H1 (cell line): ENCODE measurements around the gene UNC13D. TPM values are rescaled to one million over a fixed set of nuclear protein-coding genes. Genes with fewer than 3 reads are reported as not detected.

Source experiments
- CTCF ChIA-PET: fragments of 300-600 bp; sonication (Branson Sonifier 250); formaldehyde crosslinking; loops from one replicate; lab custom pipeline; 2021; ENCODE audit not compliant: partially characterized antibody; lab: Charles Lee
- POLR2A ChIA-PET: fragments of 300-600 bp; sonication (Branson Sonifier 250); formaldehyde crosslinking; loops from one replicate; lab custom pipeline; 2021; ENCODE audit warnings: inconsistent platforms; ENCODE audit not compliant: partially characterized antibody; lab: Charles Lee
- DNase-seq, 2 experiments: peaks; one replicate each; pipeline versions ENCODE4 v3.0.0 to v3.0.0-alpha.2; 2010 to 2022; ENCODE audit warnings: low spot score in 2 of 2, low read depth in 1 of 2, mixed read lengths in 1 of 2
- FAIRE-seq: peaks from 2 replicates; lab custom pipeline; 2011; peaks lifted over from hg19 to GRCh38; lab: Jason Lieb, UNC
- H2AFZ ChIP-seq: 2 replicates; pipeline ENCODE4 v1.8.1; 2012; ENCODE audit warnings: low read length, inconsistent platforms
- H2AK5ac ChIP-seq: 2 replicates; pipeline ENCODE4 v1.6.1; 2013; ENCODE audit warnings: low read depth, low read length
- H2BK120ac ChIP-seq: replicated peaks from 2 replicates; pipeline ENCODE3; 2013; ENCODE audit warnings: low read depth, low read length, inconsistent platforms
- H2BK12ac ChIP-seq: 2 replicates; pipeline ENCODE4 v1.6.1; 2013; ENCODE audit warnings: low read depth, low read length
- H2BK15ac ChIP-seq: 2 replicates; pipeline ENCODE4 v1.6.1; 2013; ENCODE audit warnings: low read length
- H2BK20ac ChIP-seq: 2 replicates; pipeline ENCODE4 v1.6.1; 2013; ENCODE audit warnings: low read length
- H2BK5ac ChIP-seq: 2 replicates; pipeline ENCODE4 v1.6.1; 2013; ENCODE audit warnings: low read depth, low read length
- H3K14ac ChIP-seq: 2 replicates; pipeline ENCODE4 v1.6.1; 2013; ENCODE audit warnings: inconsistent platforms; ENCODE audit not compliant: insufficient read length
- H3K18ac ChIP-seq: 2 replicates; pipeline ENCODE4 v1.6.1; 2013; ENCODE audit warnings: low read length; ENCODE audit errors: extremely low read depth
- H3K23ac ChIP-seq: 2 replicates; pipeline ENCODE4 v1.6.1; 2013; ENCODE audit warnings: inconsistent platforms; ENCODE audit not compliant: insufficient read length
- H3K23me2 ChIP-seq: 2 replicates; pipeline ENCODE4 v1.6.1; 2013; ENCODE audit warnings: low read depth, low read length
- H3K27ac ChIP-seq: 2 replicates; pipeline ENCODE4 v1.6.1; 2011; ENCODE audit warnings: low read depth, low read length, inconsistent platforms
- H3K27me3 ChIP-seq, 4 experiments: replicated peaks in 1 of 4; 1 replicate in 1 of 4; 2 replicates in 3 of 4; pipeline versions ENCODE4 v1.6.1 to v1.8.1; 2011 to 2013; ENCODE audit warnings: low read length in 3 of 4, mild to moderate bottlenecking in 3 of 4, inconsistent platforms in 2 of 4, mixed read lengths in 2 of 4, moderate library complexity in 1 of 4; ENCODE audit not compliant: control insufficient read depth in 3 of 4, insufficient read depth in 3 of 4; ENCODE audit errors: extremely low read depth in 1 of 4
- H3K36me3 ChIP-seq, 4 experiments: 2 replicates each; pipeline versions ENCODE4 v1.6.1 to v1.8.1; 2011 to 2013; ENCODE audit warnings: mild to moderate bottlenecking in 4 of 4, low read length in 3 of 4, moderate library complexity in 2 of 4, control low read depth in 1 of 4, inconsistent platforms in 1 of 4; ENCODE audit not compliant: insufficient read depth in 4 of 4, control insufficient read depth in 2 of 4
- H3K4ac ChIP-seq: replicated peaks from 2 replicates; pipeline ENCODE3; 2013; ENCODE audit warnings: low read length, low read depth, mixed read lengths, inconsistent platforms; ENCODE audit not compliant: insufficient read length
- H3K4me1 ChIP-seq, 4 experiments: replicated peaks in 1 of 4; 1 replicate in 1 of 4; 2 replicates in 3 of 4; pipeline versions ENCODE4 v1.6.1 to v1.8.1; 2011 to 2013; ENCODE audit warnings: low read length in 3 of 4, inconsistent platforms in 2 of 4, mixed read lengths in 1 of 4; ENCODE audit not compliant: insufficient read depth in 4 of 4, control insufficient read depth in 3 of 4
- H3K4me2 ChIP-seq, 2 experiments: 2 replicates each; pipeline versions ENCODE4 v1.6.1 to v1.8.1; 2011 to 2013; ENCODE audit warnings: low read depth in 2 of 2, low read length in 2 of 2, control low read depth in 1 of 2, inconsistent platforms in 1 of 2, mild to moderate bottlenecking in 1 of 2; ENCODE audit not compliant: insufficient read depth in 1 of 2
- H3K4me3 ChIP-seq, 4 experiments: fragments of 200-600, 300-600 bp in 1 of 4; sonication (generic), shearing (Covaris generic), sonication (Bioruptor Twin) in 1 of 4; 2 replicates each; pipeline versions ENCODE4 v1.5.1 to v1.8.1; 2011 to 2016; ENCODE audit warnings: low read length in 4 of 4, low read depth in 3 of 4, control low read depth in 2 of 4, inconsistent platforms in 2 of 4, mild to moderate bottlenecking in 2 of 4, mixed read lengths in 1 of 4, moderate library complexity in 1 of 4; ENCODE audit not compliant: insufficient read depth in 2 of 4; ENCODE audit errors: extremely low read depth in 1 of 4
- H3K56ac ChIP-seq: replicated peaks from 2 replicates; pipeline ENCODE3; 2013; ENCODE audit warnings: low read depth, mild to moderate bottlenecking, mixed read lengths, low read length, inconsistent platforms; ENCODE audit not compliant: insufficient read length
- H3K79me1 ChIP-seq: 2 replicates; pipeline ENCODE4 v1.6.1; 2013; ENCODE audit warnings: low read depth, low read length, control low read depth
- H3K79me2 ChIP-seq, 2 experiments: 2 replicates each; pipeline versions ENCODE4 v1.6.1 to v1.8.1; 2012 to 2013; ENCODE audit warnings: low read length in 2 of 2, mild to moderate bottlenecking in 2 of 2, inconsistent platforms in 1 of 2; ENCODE audit not compliant: insufficient read depth in 2 of 2, control insufficient read depth in 1 of 2
- H3K9ac ChIP-seq, 4 experiments: replicated peaks in 1 of 4; 1 replicate in 1 of 4; 2 replicates in 3 of 4; pipeline versions ENCODE4 v1.6.1 to v1.8.1; 2011 to 2013; ENCODE audit warnings: low read depth in 3 of 4, low read length in 3 of 4, control low read depth in 2 of 4, mild to moderate bottlenecking in 2 of 4, moderate library complexity in 2 of 4, inconsistent platforms in 1 of 4; ENCODE audit errors: extremely low read depth in 1 of 4
- H3K9me3 ChIP-seq, 2 experiments: 2 replicates each; pipeline versions ENCODE4 v1.6.1 to v1.8.1; 2012 to 2013; ENCODE audit warnings: mild to moderate bottlenecking in 2 of 2, moderate library complexity in 2 of 2, control low read depth in 1 of 2, inconsistent platforms in 1 of 2, low read depth in 1 of 2, low read length in 1 of 2, mixed read lengths in 1 of 2; ENCODE audit not compliant: insufficient read depth in 2 of 2
- H4K20me1 ChIP-seq, 2 experiments: replicated peaks in 1 of 2; 2 replicates each; pipeline versions ENCODE3 to v1.8.1; 2011 to 2013; ENCODE audit warnings: inconsistent platforms in 2 of 2, low read length in 2 of 2, mild to moderate bottlenecking in 1 of 2; ENCODE audit not compliant: insufficient read depth in 2 of 2, control insufficient read depth in 1 of 2
- H4K5ac ChIP-seq: 2 replicates; pipeline ENCODE4 v1.6.1; 2013; ENCODE audit warnings: low read length, low read depth, mixed read lengths, inconsistent platforms; ENCODE audit not compliant: insufficient read length
- H4K8ac ChIP-seq: 2 replicates; pipeline ENCODE4 v1.8.0; 2013; ENCODE audit warnings: mild to moderate bottlenecking, moderate library complexity, low read length, inconsistent platforms; ENCODE audit not compliant: insufficient read depth; ENCODE audit errors: extremely low read depth
- H4K91ac ChIP-seq: replicated peaks from 2 replicates; pipeline ENCODE3; 2013; ENCODE audit warnings: low read length, mixed read lengths, inconsistent platforms; ENCODE audit not compliant: insufficient read length
- BRCA1 ChIP-seq: IDR thresholded peaks from 2 replicates; pipeline ENCODE4 v1.6.1; 2012; ENCODE audit warnings: low read depth, low read length, improper control_type of control experiment
- CBX5 ChIP-seq: fragments of 300-800, 300-1000 bp; sonication (generic); IDR thresholded peaks from 2 replicates; pipeline ENCODE4 v1.7.1; 2016; ENCODE audit warnings: antibody characterized with exemption, low read length, low read depth
- CBX8 ChIP-seq: fragments of 300-800, 300-1000 bp; sonication (generic); IDR thresholded peaks from 2 replicates; pipeline ENCODE4 v1.7.1; 2016; ENCODE audit warnings: low read depth, low read length, borderline replicate concordance
- CHD2 ChIP-seq: IDR thresholded peaks from 2 replicates; pipeline ENCODE4 v1.6.1; 2012; ENCODE audit warnings: low read length, improper control_type of control experiment
- CREB1 ChIP-seq: IDR thresholded peaks from 2 replicates; pipeline ENCODE4 v1.6.1; 2012; ENCODE audit warnings: inconsistent platforms
- HDAC6 ChIP-seq: IDR thresholded peaks from one replicate; pipeline ENCODE4 v1.7.1; 2012; ENCODE audit warnings: low read depth, mild to moderate bottlenecking, inconsistent platforms, low read length, moderate library complexity
- KDM4A ChIP-seq: IDR thresholded peaks from one replicate; pipeline ENCODE4 v1.7.1; 2012; ENCODE audit warnings: low read depth, mild to moderate bottlenecking, moderate library complexity, low read length, inconsistent platforms; ENCODE audit not compliant: severe bottlenecking
- NANOG ChIP-seq: IDR thresholded peaks from 2 replicates; pipeline ENCODE4 v1.6.1; 2011; ENCODE audit warnings: low read length, low read depth, mild to moderate bottlenecking, inconsistent platforms; ENCODE audit not compliant: insufficient read depth, poor library complexity, severe bottlenecking
- RNF2 ChIP-seq: fragments of 200-900, 300-1000 bp; sonication (generic); IDR thresholded peaks from 2 replicates; pipeline ENCODE4 v1.7.1; 2016; ENCODE audit warnings: borderline replicate concordance, low read depth, mild to moderate bottlenecking, antibody characterized with exemption, low read length; ENCODE audit not compliant: poor library complexity, severe bottlenecking; ENCODE audit errors: missing control alignments
- TAF1 ChIP-seq: IDR thresholded peaks from 2 replicates; pipeline ENCODE4 v1.6.1; 2011; ENCODE audit warnings: mild to moderate bottlenecking, low read depth, low read length
- TCF12 ChIP-seq: IDR thresholded peaks from 2 replicates; pipeline ENCODE4 v1.6.1; 2011; ENCODE audit warnings: low read depth, mild to moderate bottlenecking, low read length
- YY1 ChIP-seq: IDR thresholded peaks from 2 replicates; pipeline ENCODE4 v1.6.1; 2011; ENCODE audit warnings: low read depth, mild to moderate bottlenecking, low read length
- WGBS, 2 experiments: shearing (Covaris generic) in 1 of 2; methylation state at CpG; one replicate each; pipeline versions ENCODE4 v1.1.6 to v1.1.7; 2013 to 2015; ENCODE audit warnings: low lambda C conversion rate in 2 of 2, mixed read lengths in 2 of 2, inconsistent platforms in 1 of 2, low coverage in 1 of 2, missing lambda C conversion rate in 1 of 2; ENCODE audit not compliant: insufficient replicate concordance in 2 of 2, insufficient coverage in 1 of 2, insufficient read length in 1 of 2; ENCODE audit errors: extremely low coverage in 1 of 2, missing lambda C conversion rate in 1 of 2; 5-methylcytosine and 5-hydroxymethylcytosine counted together
- polyA plus RNA-seq, 7 experiments: library from polyadenylated mRNA; depleted of rRNA in 3 of 7; stranded (reverse) in 5 of 7; unstranded in 2 of 7; fragments of >200 nt in 5 of 7; fragments of 200-250 nt in 2 of 7; gene quantifications; 1 replicate in 5 of 7; 2 replicates in 1 of 7; 4 replicates in 1 of 7; pipeline versions ENCODE4 v1.2.1 to v1.2.3, GENCODE V29; 2011 to 2013; ENCODE audit warnings: missing spikeins in 2 of 7, mixed read lengths in 2 of 7
- total RNA-seq: library from RNA; stranded (reverse); fragmentation: NEBNext Ultra II Directional; extraction: Animal tissue kit (Norgen Biotek cat#: 25700); gene quantifications from 2 replicates; pipeline ENCODE4 v1.2.1, GENCODE V29; 2021

Gene UNC13D
- total and polyA plus RNA-seq, 2 of the 8 experiments (the other 6 are each of a cell fraction or from before 2014, with no cell fraction given) = 3.6 to 8.4 TPM

GRCh38 chr17:75808549-75808904 lies 35.7 kb downstream of the UNC13D start:
- Histone ChIP-seq H3K36me3 (peaks cover 8 to 25% (median 21%) of the 10 kb centered on the region in 4 experiments; a peak in 7 of 8 replicates), H3K23ac (no peak overlapping the region), H3K9ac (no peak overlapping the region), H3K79me2 (peaks cover 0 to 7% of the 10 kb centered on the region in 2 experiments; a peak in 2 of 4 replicates), H3K18ac (no peak overlapping the region), H2BK5ac (no peak overlapping the region), H3K14ac (no peak overlapping the region), H3K79me1 (peaks cover 2% of the 10 kb centered on the region; the same call in 1 of the 2 replicates), H3K4me1 (no peaks in the 10 kb centered on the region), H2BK120ac (no peak overlapping the region), H4K5ac (no peak overlapping the region), H3K9me3 (no peaks in the 10 kb centered on the region), H2BK20ac (no peak overlapping the region), H4K8ac (no peak overlapping the region), H3K4ac (no peak overlapping the region), H4K91ac (no peak overlapping the region), H3K56ac (no peak overlapping the region), H3K4me2 (no peak overlapping the region), H2AK5ac (no peak overlapping the region), H4K20me1 (peaks cover 0 to 11% of the 10 kb centered on the region in 2 experiments), H3K27me3 (no peaks in the 10 kb centered on the region), H3K27ac (no peak overlapping the region), H3K23me2 (no peaks in the 10 kb centered on the region), H2BK15ac (no peak overlapping the region), H2BK12ac (no peak overlapping the region), H3K4me3 (no peak overlapping the region), H2AFZ (no peak overlapping the region)
- DNase-seq = no peak
- POLR2A ChIA-PET = interaction anchor here (0.6 to 2.8 kb wide), 4 partner anchors 23 to 35 kb away, joined by 3 to 17 read pairs (median 7); partner anchors contain the start of gene UNC13D
- CTCF ChIA-PET = interaction anchor here (0.8 to 4.2 kb wide), 9 partner anchors 8 to 324 kb away, joined by 3 to 31 read pairs (median 5); no protein-coding TSS in a partner anchor
- FAIRE-seq = no peak
- WGBS, 2 experiments = 96% methylated on average over 4 of the region's 4 CpGs; no CpG with 5 or more reads in 1 of the 2 experiments
- TF ChIP-seq CHD2 (no peak), NANOG (no peak), KDM4A (no peak), RNF2 (no peak), HDAC6 (no peak), YY1 (no peak), BRCA1 (no peak), TCF12 (no peak), TAF1 (no peak), CBX8 (no peak), CREB1 (no peak), CBX5 (no peak)
